ENCODE data around the gene ARID1B. TPM values are rescaled to one million over a fixed set of nuclear protein-coding genes. Genes with fewer than 3 reads are reported as not detected.
"Not testable (repeated sequence)": the region's sequence is repeated elsewhere in the genome, so short reads cannot be mapped to it uniquely, and the experiment has no call there.

The ARID1B gene
- polyA plus RNA-seq, 1 donor = 48.5 TPM

GRCh38 chr6:157147054-157148026 lies 370.2 kb downstream of the ARID1B start:
- H3K4me3 ChIP-seq (ENCODE audit: low read length); H3K9me3 ChIP-seq (ENCODE audit: control insufficient read depth, low read depth, low read length); H3K27me3 ChIP-seq (ENCODE audit: control insufficient read depth, insufficient read depth, low read length); H3K27ac ChIP-seq (ENCODE audit: low read length); H3K4me1 ChIP-seq (ENCODE audit: control insufficient read depth, insufficient read depth, low read length); DNase-seq: not testable (repeated sequence)
- WGBS (ENCODE audit: insufficient coverage, low lambda C conversion rate) = no CpG with 5 or more reads among the region's 74 CpGs
- peaks cover 30% of the 10 kb centered on the region for H3K36me3 ChIP-seq (ENCODE audit: control insufficient read depth, insufficient read depth, low read length)

- Histone ChIP-seq H3K27ac (ENCODE audit: low read length) (no peak overlapping the region), H3K4me3 (ENCODE audit: low read length) (no peak overlapping the region), H3K9me3 (ENCODE audit: control insufficient read depth, low read depth, low read length) (no peaks in the 10 kb centered on the region), H3K27me3 (ENCODE audit: control insufficient read depth, insufficient read depth, low read length) (no peaks in the 10 kb centered on the region), H3K36me3 (ENCODE audit: control insufficient read depth, insufficient read depth, low read length) (peaks cover 31% of the 10 kb centered on the region), H3K4me1 (ENCODE audit: control insufficient read depth, insufficient read depth, low read length) (no peaks in the 10 kb centered on the region)
- DNase-seq = peak in 1 of 2 donors; percentile 16
- WGBS (ENCODE audit: insufficient coverage, low lambda C conversion rate) = 90% methylated on average over 2 of the region's 25 CpGs
Observed at GRCh38 chr6:157148391-157149323, 371.5 kb downstream of the ARID1B start.

- no peaks in the 10 kb centered on the region for H3K4me1 ChIP-seq (ENCODE audit: control insufficient read depth, insufficient read depth, low read length)
- H3K4me3 ChIP-seq (ENCODE audit: low read length) = no peak overlapping the region
- no peaks in the 10 kb centered on the region for H3K9me3 ChIP-seq (ENCODE audit: control insufficient read depth, low read depth, low read length)
- H3K36me3 ChIP-seq (ENCODE audit: control insufficient read depth, insufficient read depth, low read length) = peaks cover 35% of the 10 kb centered on the region
- no peak overlapping the region for H3K27ac ChIP-seq (ENCODE audit: low read length)
- H3K27me3 ChIP-seq (ENCODE audit: control insufficient read depth, insufficient read depth, low read length) = no peaks in the 10 kb centered on the region
- WGBS (ENCODE audit: insufficient coverage, low lambda C conversion rate) = 80% methylated on average over 2 of the region's 6 CpGs
- no peak for DNase-seq
Observed at GRCh38 chr6:157150076-157150475, 372.9 kb downstream of the ARID1B start.

GRCh38 chr6:157151029-157151428 lies 373.9 kb downstream of the ARID1B start:
- Histone ChIP-seq H3K4me1 (ENCODE audit: control insufficient read depth, insufficient read depth, low read length) (no peaks in the 10 kb centered on the region), H3K27ac (ENCODE audit: low read length) (no peak overlapping the region), H3K9me3 (ENCODE audit: control insufficient read depth, low read depth, low read length) (no peaks in the 10 kb centered on the region), H3K27me3 (ENCODE audit: control insufficient read depth, insufficient read depth, low read length) (no peaks in the 10 kb centered on the region), H3K4me3 (ENCODE audit: low read length) (no peak overlapping the region), H3K36me3 (ENCODE audit: control insufficient read depth, insufficient read depth, low read length) (peaks cover 36% of the 10 kb centered on the region)
- WGBS (ENCODE audit: insufficient coverage, low lambda C conversion rate) = no CpG with 5 or more reads among the region's 11 CpGs
- DNase-seq = no peak

GRCh38 chr6:157151989-157152388 lies 374.8 kb downstream of the ARID1B start:
- no CpG with 5 or more reads among the region's 3 CpGs for WGBS (ENCODE audit: insufficient coverage, low lambda C conversion rate)
- H3K36me3 ChIP-seq (ENCODE audit: control insufficient read depth, insufficient read depth, low read length) = peaks cover 39% of the 10 kb centered on the region
- no peak overlapping the region for H3K27ac ChIP-seq (ENCODE audit: low read length)
- no peak for DNase-seq
- H3K4me1 ChIP-seq (ENCODE audit: control insufficient read depth, insufficient read depth, low read length) = no peaks in the 10 kb centered on the region
- H3K4me3 ChIP-seq (ENCODE audit: low read length) = no peak overlapping the region
- H3K9me3 ChIP-seq (ENCODE audit: control insufficient read depth, low read depth, low read length) = no peaks in the 10 kb centered on the region
- no peaks in the 10 kb centered on the region for H3K27me3 ChIP-seq (ENCODE audit: control insufficient read depth, insufficient read depth, low read length)

- DNase-seq = no peak
- Histone ChIP-seq H3K36me3 (ENCODE audit: control insufficient read depth, insufficient read depth, low read length) (peaks cover 44% of the 10 kb centered on the region), H3K27ac (ENCODE audit: low read length) (no peak overlapping the region), H3K4me3 (ENCODE audit: low read length) (no peak overlapping the region), H3K4me1 (ENCODE audit: control insufficient read depth, insufficient read depth, low read length) (no peaks in the 10 kb centered on the region), H3K27me3 (ENCODE audit: control insufficient read depth, insufficient read depth, low read length) (no peaks in the 10 kb centered on the region), H3K9me3 (ENCODE audit: control insufficient read depth, low read depth, low read length) (no peaks in the 10 kb centered on the region)
- WGBS (ENCODE audit: insufficient coverage, low lambda C conversion rate) = 83% methylated on average over 2 of the region's 3 CpGs
Observed at GRCh38 chr6:157152556-157152955, 375.4 kb downstream of the ARID1B start.

- H3K4me1 ChIP-seq (ENCODE audit: control insufficient read depth, insufficient read depth, low read length) = no peaks in the 10 kb centered on the region
- WGBS (ENCODE audit: insufficient coverage, low lambda C conversion rate) = 90% methylated on average over 2 of the region's 3 CpGs
Observed at GRCh38 chr6:157155804-157156203, 378.6 kb downstream of the ARID1B start.

GRCh38 chr6:157157258-157157657 lies 380.1 kb downstream of the ARID1B start:
- H3K4me1 ChIP-seq (ENCODE audit: control insufficient read depth, insufficient read depth, low read length) = no peaks in the 10 kb centered on the region
- no peaks in the 10 kb centered on the region for H3K9me3 ChIP-seq (ENCODE audit: control insufficient read depth, low read depth, low read length)
- H3K27me3 ChIP-seq (ENCODE audit: control insufficient read depth, insufficient read depth, low read length) = no peaks in the 10 kb centered on the region
- H3K4me3 ChIP-seq (ENCODE audit: low read length) = no peak overlapping the region
- WGBS (ENCODE audit: insufficient coverage, low lambda C conversion rate) = no CpG with 5 or more reads among the region's 9 CpGs
- no peak for DNase-seq
- peaks cover 34% of the 10 kb centered on the region for H3K36me3 ChIP-seq (ENCODE audit: control insufficient read depth, insufficient read depth, low read length)
- H3K27ac ChIP-seq (ENCODE audit: low read length) = no peak overlapping the region

More at GRCh38 chr6:157155804-157156203, 378.6 kb downstream of the ARID1B start:
- Histone ChIP-seq H3K36me3 (ENCODE audit: control insufficient read depth, insufficient read depth, low read length) (peaks cover 35% of the 10 kb centered on the region), H3K4me3 (ENCODE audit: low read length) (no peak overlapping the region), H3K27ac (ENCODE audit: low read length) (no peak overlapping the region), H3K9me3 (ENCODE audit: control insufficient read depth, low read depth, low read length) (no peaks in the 10 kb centered on the region), H3K27me3 (ENCODE audit: control insufficient read depth, insufficient read depth, low read length) (no peaks in the 10 kb centered on the region)
- DNase-seq = no peak

GRCh38 chr6:157158456-157158855 lies 381.3 kb downstream of the ARID1B start:
- Histone ChIP-seq H3K27me3 (ENCODE audit: control insufficient read depth, insufficient read depth, low read length) (no peaks in the 10 kb centered on the region), H3K4me3 (ENCODE audit: low read length) (no peak overlapping the region), H3K27ac (ENCODE audit: low read length) (no peak overlapping the region), H3K4me1 (ENCODE audit: control insufficient read depth, insufficient read depth, low read length) (no peaks in the 10 kb centered on the region), H3K36me3 (ENCODE audit: control insufficient read depth, insufficient read depth, low read length) (peaks cover 36% of the 10 kb centered on the region), H3K9me3 (ENCODE audit: control insufficient read depth, low read depth, low read length) (no peaks in the 10 kb centered on the region)
- no CpG with 5 or more reads among the region's 4 CpGs for WGBS (ENCODE audit: insufficient coverage, low lambda C conversion rate)
- DNase-seq = no peak

- H3K4me3 ChIP-seq (ENCODE audit: low read length) = no peak overlapping the region
- no peaks in the 10 kb centered on the region for H3K4me1 ChIP-seq (ENCODE audit: control insufficient read depth, insufficient read depth, low read length)
- H3K27ac ChIP-seq (ENCODE audit: low read length) = no peak overlapping the region
- H3K27me3 ChIP-seq (ENCODE audit: control insufficient read depth, insufficient read depth, low read length) = no peaks in the 10 kb centered on the region
- DNase-seq = no peak
- H3K36me3 ChIP-seq (ENCODE audit: control insufficient read depth, insufficient read depth, low read length) = peaks cover 33% of the 10 kb centered on the region
- no peaks in the 10 kb centered on the region for H3K9me3 ChIP-seq (ENCODE audit: control insufficient read depth, low read depth, low read length)
- no CpG with 5 or more reads among the region's 3 CpGs for WGBS (ENCODE audit: insufficient coverage, low lambda C conversion rate)
Observed at GRCh38 chr6:157158897-157159296, 381.7 kb downstream of the ARID1B start.
